ENCODE results near the gene MBP. TPM values are rescaled to one million over a fixed set of nuclear protein-coding genes. Genes with fewer than 3 reads are reported as not detected.

Gene MBP
- total RNA-seq, 1 donor from 2014 or later: 78.9 TPM

DNA sequence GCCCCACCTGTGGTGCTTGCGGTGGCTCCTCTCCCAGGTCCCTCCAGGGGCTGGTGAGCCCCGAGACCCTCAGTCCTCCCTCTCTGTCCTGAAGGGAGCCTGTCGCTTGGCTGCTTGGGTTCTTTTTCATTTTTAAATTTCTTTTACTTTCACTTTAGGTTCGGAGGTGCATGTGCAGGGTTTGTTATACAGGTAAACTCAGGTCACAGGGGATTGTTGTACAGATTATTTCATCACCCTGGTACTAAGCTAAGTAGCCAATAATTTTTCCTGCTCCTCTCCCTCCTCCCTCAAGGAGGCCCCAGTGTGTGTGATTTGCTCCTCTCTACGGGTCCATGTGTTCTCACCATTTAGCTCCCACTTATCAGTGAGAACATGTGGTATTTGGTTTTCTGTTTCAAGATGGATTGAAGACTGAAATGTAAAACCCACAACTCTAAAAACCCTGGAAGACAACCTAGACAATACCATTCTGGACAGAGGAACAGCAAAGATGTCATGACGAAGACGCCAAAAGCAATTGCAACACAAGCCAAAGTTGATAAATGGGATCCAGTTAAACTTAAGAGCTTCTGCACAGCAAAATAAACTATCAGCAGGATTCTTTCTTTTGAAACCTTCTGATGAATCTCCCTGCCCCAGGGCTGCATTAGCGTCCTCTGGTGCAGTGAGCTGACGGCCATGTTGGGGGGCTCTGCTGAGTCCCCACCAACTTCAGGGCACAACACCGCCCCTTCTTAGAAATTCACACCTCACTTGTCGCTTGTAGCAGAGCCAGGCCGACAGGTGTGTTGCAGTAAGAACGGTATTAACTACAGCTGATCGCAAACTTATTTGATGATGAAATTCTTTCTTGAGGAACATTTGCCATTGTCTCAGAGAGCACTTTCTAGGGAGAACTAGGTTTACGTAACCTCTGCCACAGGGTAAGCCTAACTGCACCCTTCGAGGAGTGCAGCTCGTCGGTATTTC, 174.9 kb downstream of the MBP start:
- H3K4me1 ChIP-seq: peaks cover 15% of the 10 kb centered on the region
- ATAC-seq: peak; percentile 26
- intact Hi-C loops (cut with DNase I): no loop called here
- H3K27me3 ChIP-seq: no peaks in the 10 kb centered on the region
- peaks cover 25% of the 10 kb centered on the region for H3K36me3 ChIP-seq
- H3K4me3 ChIP-seq: no peak overlapping the region
- peak overlapping the region; percentile 13 for H3K27ac ChIP-seq
- TF ChIP-seq, protein P1, sequence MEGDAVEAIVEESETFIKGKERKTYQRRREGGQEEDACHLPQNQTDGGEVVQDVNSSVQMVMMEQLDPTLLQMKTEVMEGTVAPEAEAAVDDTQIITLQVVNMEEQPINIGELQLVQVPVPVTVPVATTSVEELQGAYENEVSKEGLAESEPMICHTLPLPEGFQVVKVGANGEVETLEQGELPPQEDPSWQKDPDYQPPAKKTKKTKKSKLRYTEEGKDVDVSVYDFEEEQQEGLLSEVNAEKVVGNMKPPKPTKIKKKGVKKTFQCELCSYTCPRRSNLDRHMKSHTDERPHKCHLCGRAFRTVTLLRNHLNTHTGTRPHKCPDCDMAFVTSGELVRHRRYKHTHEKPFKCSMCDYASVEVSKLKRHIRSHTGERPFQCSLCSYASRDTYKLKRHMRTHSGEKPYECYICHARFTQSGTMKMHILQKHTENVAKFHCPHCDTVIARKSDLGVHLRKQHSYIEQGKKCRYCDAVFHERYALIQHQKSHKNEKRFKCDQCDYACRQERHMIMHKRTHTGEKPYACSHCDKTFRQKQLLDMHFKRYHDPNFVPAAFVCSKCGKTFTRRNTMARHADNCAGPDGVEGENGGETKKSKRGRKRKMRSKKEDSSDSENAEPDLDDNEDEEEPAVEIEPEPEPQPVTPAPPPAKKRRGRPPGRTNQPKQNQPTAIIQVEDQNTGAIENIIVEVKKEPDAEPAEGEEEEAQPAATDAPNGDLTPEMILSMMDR (IDR thresholded peaks at IDR 0.05): no peak
- H3K9me3 ChIP-seq: no peaks in the 10 kb centered on the region
- DNase-seq: no peak

DNA sequence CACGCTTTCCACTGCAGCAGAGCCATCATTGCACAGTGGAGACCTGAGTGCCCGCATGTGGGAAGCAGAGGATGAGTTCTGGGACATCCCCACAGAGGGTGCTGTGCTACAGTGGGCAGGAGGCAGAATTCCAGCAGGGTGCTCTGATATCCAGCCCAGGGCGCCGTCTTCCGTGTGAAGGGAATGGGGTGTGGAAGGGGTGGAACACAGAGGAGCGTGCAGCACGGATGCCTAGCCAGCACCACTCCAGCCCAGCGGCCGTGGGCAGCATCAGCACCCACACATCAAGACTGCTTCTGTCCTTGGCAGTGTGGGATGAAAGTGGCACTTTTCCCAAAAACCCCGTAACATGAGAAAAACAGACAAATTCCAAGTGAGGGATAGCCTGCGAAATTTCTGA, 175.9 kb downstream of the MBP start:
- DNase-seq: peak; percentile 61
- Histone ChIP-seq H3K9me3 (no peaks in the 10 kb centered on the region), H3K27me3 (no peaks in the 10 kb centered on the region), H3K4me3 (no peak overlapping the region), H3K4me1 (peaks cover 23% of the 10 kb centered on the region), H3K27ac (peak overlapping the region; percentile 17), H3K36me3 (peaks cover 31% of the 10 kb centered on the region)
- intact Hi-C loops (cut with DNase I): no loop called here
- TF ChIP-seq, protein P1 (IDR thresholded peaks at IDR 0.05): no peak
- ATAC-seq: peak; percentile 2

DNA sequence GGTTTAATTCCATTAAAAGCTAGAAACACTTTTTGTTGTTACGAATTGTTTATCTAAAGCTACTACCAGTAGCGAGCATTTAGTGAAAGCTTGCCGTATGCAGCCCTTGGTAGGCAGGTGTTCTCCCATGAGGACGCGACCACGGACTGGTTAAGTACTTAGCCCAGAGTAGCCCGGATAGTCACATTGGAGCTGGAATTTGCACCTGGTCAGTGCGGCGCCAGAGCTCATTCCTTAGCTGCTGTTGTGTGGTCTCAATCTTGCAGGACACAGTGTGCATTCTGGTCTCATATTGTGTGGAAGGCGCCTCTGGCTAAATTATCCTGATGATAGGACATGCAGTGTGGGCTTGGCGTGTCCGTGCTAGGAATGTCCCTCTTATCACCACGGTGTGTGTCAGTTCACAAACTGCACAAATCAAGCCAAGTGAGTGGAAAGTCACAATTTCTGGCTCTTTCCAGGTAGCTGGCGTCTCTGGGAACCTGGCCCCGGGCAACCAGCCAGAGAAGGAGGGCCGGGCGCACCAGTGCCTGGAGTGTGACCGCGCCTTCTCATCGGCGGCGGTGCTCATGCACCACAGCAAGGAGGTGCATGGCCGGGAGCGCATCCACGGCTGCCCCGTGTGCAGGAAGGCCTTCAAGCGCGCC, 176.9 kb downstream of the MBP start:
- peaks cover 28% of the 10 kb centered on the region for H3K4me1 ChIP-seq
- no peaks in the 10 kb centered on the region for H3K9me3 ChIP-seq
- H3K4me3 ChIP-seq: no peak overlapping the region
- H3K36me3 ChIP-seq: peaks cover 29% of the 10 kb centered on the region
- no peaks in the 10 kb centered on the region for H3K27me3 ChIP-seq
- TF ChIP-seq, protein P1 (IDR thresholded peaks at IDR 0.05): no peak
- peak; percentile 74 for ATAC-seq
- DNase-seq: peak; percentile 91
- intact Hi-C loops (cut with DNase I): no loop called here
- peak overlapping the region; percentile 17 for H3K27ac ChIP-seq

DNA sequence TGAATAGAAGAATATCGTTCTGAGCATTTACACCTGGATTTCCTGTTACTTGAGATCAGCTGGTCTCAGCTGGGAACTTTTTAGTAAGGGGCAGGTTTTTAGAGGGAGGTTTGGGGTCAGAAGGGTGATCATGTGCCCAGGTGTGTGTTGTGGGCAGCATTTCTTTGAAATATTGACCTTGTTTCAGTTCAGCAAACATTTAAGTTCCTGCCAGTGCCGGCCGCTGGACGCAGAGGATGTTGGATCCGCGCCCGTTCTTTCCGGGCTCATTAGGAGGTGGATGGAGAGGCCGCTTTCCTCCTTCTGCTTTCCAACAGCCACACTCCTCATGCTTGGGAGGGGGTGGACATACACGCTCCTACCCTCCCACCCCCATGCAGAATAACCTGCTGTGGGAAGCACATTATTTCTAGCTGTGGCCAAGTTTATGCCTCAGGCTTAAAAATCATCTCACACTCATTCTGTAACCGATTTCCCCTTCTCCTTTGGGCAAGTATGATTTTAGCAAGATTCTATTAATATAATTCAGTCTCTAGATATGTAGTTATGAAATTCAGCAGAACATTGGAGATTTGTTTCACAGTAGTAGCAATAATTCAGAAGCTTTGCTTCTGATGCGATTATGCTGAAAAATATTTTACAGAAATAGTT, 178.9 kb downstream of the MBP start:
- TF ChIP-seq, protein P1 (IDR thresholded peaks at IDR 0.05): no peak
- intact Hi-C loops (cut with DNase I): no loop called here
- Histone ChIP-seq H3K36me3 (peaks cover 18% of the 10 kb centered on the region), H3K27ac (peak overlapping the region; percentile 61), H3K4me1 (peaks cover 28% of the 10 kb centered on the region), H3K9me3 (no peaks in the 10 kb centered on the region), H3K4me3 (no peak overlapping the region), H3K27me3 (no peaks in the 10 kb centered on the region)
- DNase-seq (peak; percentile 90), ATAC-seq (peak; percentile 63)

DNA sequence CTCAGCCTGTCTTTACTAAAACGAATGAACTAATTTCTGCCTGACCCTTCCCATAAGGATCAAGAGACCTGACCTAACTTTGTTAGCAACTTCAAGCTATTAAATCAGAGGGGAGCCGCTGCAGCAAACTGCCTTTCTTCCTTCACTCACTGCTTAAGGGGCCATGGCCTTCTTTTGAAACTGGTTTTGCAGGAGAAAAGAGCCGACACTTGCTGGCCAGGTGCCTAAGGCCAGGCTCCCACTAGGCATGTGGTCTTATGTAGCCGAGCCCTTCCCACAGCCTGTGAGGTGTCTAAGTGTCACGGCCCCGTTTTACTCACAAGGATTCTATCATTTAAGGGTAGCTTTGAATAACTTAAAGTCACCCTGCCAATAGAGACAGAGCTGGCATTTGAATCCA, 179.4 kb downstream of the MBP start:
- intact Hi-C loops (cut with DNase I): no loop called here
- ATAC-seq (peak; percentile 36), DNase-seq (peak; percentile 77)
- no peaks in the 10 kb centered on the region for H3K9me3 ChIP-seq
- H3K36me3 ChIP-seq: peaks cover 22% of the 10 kb centered on the region
- no peak overlapping the region for H3K4me3 ChIP-seq
- TF ChIP-seq, protein P1 (IDR thresholded peaks at IDR 0.05): no peak
- H3K27me3 ChIP-seq: no peaks in the 10 kb centered on the region
- peak overlapping the region; percentile 61 for H3K27ac ChIP-seq
- peaks cover 28% of the 10 kb centered on the region for H3K4me1 ChIP-seq
